GM20000 (cell line): ENCODE data around the gene ARFGEF3.

Experiments
- DNase-seq: peaks from one replicate; pipeline ENCODE4 v3.0.0; 2012; ENCODE audit warnings: low spot score
- CTCF ChIP-seq: IDR thresholded peaks from 2 replicates; pipeline ENCODE4 v1.5.1; 2012; ENCODE audit warnings: mild to moderate bottlenecking, control low read depth; ENCODE audit errors: extremely low read depth, missing control alignments

ARFGEF3 gene

GRCh38 chr6:138119976-138120375, 41.8 kb upstream of the ARFGEF3 start:
- TF ChIP-seq CTCF: no peak
- DNase-seq: no peak

GRCh38 chr6:138124096-138124495, 37.6 kb upstream of the ARFGEF3 start:
- TF ChIP-seq CTCF: no peak
- no peak for DNase-seq

GRCh38 chr6:138128096-138128495, 33.6 kb upstream of the ARFGEF3 start:
- no peak for DNase-seq

GRCh38 chr6:138129190-138129589, 32.5 kb upstream of the ARFGEF3 start:
- no peak for TF ChIP-seq CTCF
- DNase-seq: no peak

More at GRCh38 chr6:138128096-138128495, 33.6 kb upstream of the ARFGEF3 start:
- no peak for TF ChIP-seq CTCF

- DNase-seq: no peak
- no peak for TF ChIP-seq CTCF
Observed at GRCh38 chr6:138142806-138143205, 18.9 kb upstream of the ARFGEF3 start.

- TF ChIP-seq CTCF: no peak
- no peak for DNase-seq
Observed at GRCh38 chr6:138145402-138145801, 16.3 kb upstream of the ARFGEF3 start.

GRCh38 chr6:138146544-138146943, 15.2 kb upstream of the ARFGEF3 start:
- DNase-seq: no peak
- TF ChIP-seq CTCF: no peak
